Panc1 (cell line): Measurements from ENCODE around the gene LRRFIP1. TPM values are rescaled to one million over a fixed set of nuclear protein-coding genes. Genes with fewer than 3 reads are reported as not detected.
A peak's percentile ranks its signal among the peaks of the same experiment; 100 is the strongest.

Experiments
- ATAC-seq: fragments of 200-7000 bp; cut with Tn5 transposase; 2 replicates; pipeline ENCODE4 v1.9.1; 2020; ENCODE audit warnings: mild to moderate bottlenecking, moderate library complexity
- BruUV-seq: library from RNA; stranded (reverse); fragments of 400-500 nt; replicated peaks from 2 replicates; lab custom pipeline; 2021; lab: Mats Ljungman, UMichigan
- CTCF ChIA-PET: fragments of 300-600 bp; sonication (Branson Sonifier 250); formaldehyde crosslinking; loops from one replicate; lab custom pipeline; 2022; ENCODE audit warnings: antibody characterized with exemption; lab: Charles Lee
- POLR2A ChIA-PET: fragments of 300-600 bp; sonication (Branson Sonifier 250); formaldehyde crosslinking; loops from one replicate; lab custom pipeline; 2022; ENCODE audit warnings: antibody characterized with exemption; lab: Charles Lee
- DNase-seq: peaks from one replicate; pipeline ENCODE4 v3.0.0-alpha.2; 2010; ENCODE audit warnings: low read depth, low spot score
- H3K27ac ChIP-seq: 2 replicates; pipeline ENCODE4 v1.5.1; 2011; ENCODE audit warnings: mild to moderate bottlenecking, low read length, inconsistent platforms
- H3K27me3 ChIP-seq: fragments of 200-500 bp; sonication (Bioruptor generic); 2 replicates; pipeline ENCODE4 v1.6.0; 2014; ENCODE audit warnings: low read length, inconsistent platforms; ENCODE audit not compliant: control insufficient read depth, insufficient read depth
- H3K36me3 ChIP-seq: fragments of 200-500 bp; sonication (Bioruptor generic); 2 replicates; pipeline ENCODE4 v1.5.1; 2014; ENCODE audit warnings: inconsistent platforms, mild to moderate bottlenecking, low read length, moderate library complexity; ENCODE audit not compliant: control insufficient read depth, insufficient read depth
- H3K4me1 ChIP-seq: 2 replicates; pipeline ENCODE4 v1.5.1; 2011; ENCODE audit warnings: inconsistent platforms, mild to moderate bottlenecking, low read length, moderate library complexity; ENCODE audit not compliant: control insufficient read depth, insufficient read depth
- H3K4me3 ChIP-seq, 2 experiments: 2 replicates each; pipeline ENCODE4 v1.5.1; 2011 to 2012; ENCODE audit warnings: low read depth in 2 of 2, low read length in 2 of 2, mild to moderate bottlenecking in 2 of 2, inconsistent platforms in 1 of 2, moderate library complexity in 1 of 2
- H3K9me3 ChIP-seq: fragments of 200-500 bp; sonication (Bioruptor generic); 2 replicates; pipeline ENCODE4 v1.5.1; 2014; ENCODE audit warnings: low read depth, mild to moderate bottlenecking, inconsistent platforms, low read length, moderate library complexity; ENCODE audit not compliant: control insufficient read depth, insufficient read depth
- POLR2AphosphoS5 ChIP-seq: IDR thresholded peaks from 2 replicates; pipeline ENCODE4 v1.6.1; 2012; ENCODE audit warnings: mild to moderate bottlenecking, low read depth, low read length, moderate library complexity
- SIN3A ChIP-seq: IDR thresholded peaks from 2 replicates; pipeline ENCODE4 v1.6.1; 2012; ENCODE audit warnings: low read depth, mild to moderate bottlenecking, low read length, moderate library complexity, borderline replicate concordance; ENCODE audit not compliant: insufficient read depth
- TCF7L2 ChIP-seq: IDR thresholded peaks from 2 replicates; pipeline ENCODE4 v1.6.1; 2011; ENCODE audit warnings: mild to moderate bottlenecking, low read depth, low read length, inconsistent platforms
- in situ Hi-C: cut with HindIII; loops from 2 replicates; pipeline ENCODE4 v1.10.0; 2016; ENCODE audit warnings: low sequenced_read_pairs, low pct_unique_long_range_greater_than_20kb
- intact Hi-C: fragments of 100-400 bp; cut with micrococcal nuclease; formaldehyde crosslinking; loops from one replicate; pipeline ENCODE4 v1.10.0; 2022; ENCODE audit not compliant: unreplicated experiment
- total RNA-seq: library from RNA; stranded (reverse); gene quantifications from one replicate; pipeline ENCODE4 v1.2.1, GENCODE V29; 2021; ENCODE audit not compliant: unreplicated experiment
- TF ChIP-seq, protein P1 (sequence below), 2 experiments: IDR thresholded peaks; 2 replicates each; pipeline ENCODE4 v1.6.1; 2011 to 2012; ENCODE audit warnings: low read depth in 2 of 2, control low read depth in 1 of 2, low read length in 1 of 2, mild to moderate bottlenecking in 1 of 2, moderate library complexity in 1 of 2; ENCODE audit not compliant: insufficient read depth in 1 of 2
- TF ChIP-seq, protein P2 (sequence below): fragments of 450-650 bp; IDR thresholded peaks from 2 replicates; pipeline ENCODE4 v1.5.1; 2017; ENCODE audit warnings: mild to moderate bottlenecking

LRRFIP1 gene
- total RNA-seq, 1 experiment from 2014 or later, result 121 TPM

DNA sequence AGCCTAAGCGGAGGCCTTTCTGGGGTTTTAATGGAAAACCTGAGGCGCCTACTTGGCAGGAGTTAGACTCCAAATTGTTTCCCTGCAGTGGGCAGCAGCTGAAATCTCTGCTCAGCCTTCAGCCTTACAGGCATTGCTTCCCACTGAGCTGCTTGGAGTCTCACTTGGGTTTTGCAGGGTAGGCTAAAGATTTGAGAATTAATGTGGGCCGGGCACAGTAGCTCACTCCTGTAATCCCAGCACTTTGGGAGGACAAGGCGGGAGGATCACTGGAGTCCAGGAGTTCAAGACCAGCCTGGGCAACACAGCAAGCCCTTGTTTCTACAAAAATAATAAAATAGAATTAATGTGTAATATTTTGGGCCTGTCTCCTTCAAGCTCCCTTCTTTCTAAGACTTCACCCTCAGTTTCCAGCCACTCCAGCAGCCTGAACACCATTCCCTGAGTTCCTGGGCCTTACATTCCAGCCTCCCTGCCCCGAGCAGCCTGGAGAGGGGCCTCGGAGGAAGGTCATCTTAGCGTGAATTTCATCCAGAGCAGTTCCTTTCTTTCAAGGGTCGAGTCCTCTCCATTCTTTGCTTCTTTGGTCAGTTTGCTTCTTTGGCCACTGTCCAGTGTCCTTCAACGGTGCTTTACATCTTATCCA, 27.8 kb upstream of the LRRFIP1 start:
- ATAC-seq (no peak), DNase-seq (no peak)
- TF ChIP-seq POLR2AphosphoS5 (no peak), SIN3A (no peak), TCF7L2 (no peak)
- TF ChIP-seq, protein P1, sequence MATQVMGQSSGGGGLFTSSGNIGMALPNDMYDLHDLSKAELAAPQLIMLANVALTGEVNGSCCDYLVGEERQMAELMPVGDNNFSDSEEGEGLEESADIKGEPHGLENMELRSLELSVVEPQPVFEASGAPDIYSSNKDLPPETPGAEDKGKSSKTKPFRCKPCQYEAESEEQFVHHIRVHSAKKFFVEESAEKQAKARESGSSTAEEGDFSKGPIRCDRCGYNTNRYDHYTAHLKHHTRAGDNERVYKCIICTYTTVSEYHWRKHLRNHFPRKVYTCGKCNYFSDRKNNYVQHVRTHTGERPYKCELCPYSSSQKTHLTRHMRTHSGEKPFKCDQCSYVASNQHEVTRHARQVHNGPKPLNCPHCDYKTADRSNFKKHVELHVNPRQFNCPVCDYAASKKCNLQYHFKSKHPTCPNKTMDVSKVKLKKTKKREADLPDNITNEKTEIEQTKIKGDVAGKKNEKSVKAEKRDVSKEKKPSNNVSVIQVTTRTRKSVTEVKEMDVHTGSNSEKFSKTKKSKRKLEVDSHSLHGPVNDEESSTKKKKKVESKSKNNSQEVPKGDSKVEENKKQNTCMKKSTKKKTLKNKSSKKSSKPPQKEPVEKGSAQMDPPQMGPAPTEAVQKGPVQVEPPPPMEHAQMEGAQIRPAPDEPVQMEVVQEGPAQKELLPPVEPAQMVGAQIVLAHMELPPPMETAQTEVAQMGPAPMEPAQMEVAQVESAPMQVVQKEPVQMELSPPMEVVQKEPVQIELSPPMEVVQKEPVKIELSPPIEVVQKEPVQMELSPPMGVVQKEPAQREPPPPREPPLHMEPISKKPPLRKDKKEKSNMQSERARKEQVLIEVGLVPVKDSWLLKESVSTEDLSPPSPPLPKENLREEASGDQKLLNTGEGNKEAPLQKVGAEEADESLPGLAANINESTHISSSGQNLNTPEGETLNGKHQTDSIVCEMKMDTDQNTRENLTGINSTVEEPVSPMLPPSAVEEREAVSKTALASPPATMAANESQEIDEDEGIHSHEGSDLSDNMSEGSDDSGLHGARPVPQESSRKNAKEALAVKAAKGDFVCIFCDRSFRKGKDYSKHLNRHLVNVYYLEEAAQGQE (IDR thresholded peaks at IDR 0.05; ENCODE audit: insufficient read depth in 1 of 2, low read depth in 2 of 2, low read length in 1 of 2), result no peak
- TF ChIP-seq, protein P2, sequence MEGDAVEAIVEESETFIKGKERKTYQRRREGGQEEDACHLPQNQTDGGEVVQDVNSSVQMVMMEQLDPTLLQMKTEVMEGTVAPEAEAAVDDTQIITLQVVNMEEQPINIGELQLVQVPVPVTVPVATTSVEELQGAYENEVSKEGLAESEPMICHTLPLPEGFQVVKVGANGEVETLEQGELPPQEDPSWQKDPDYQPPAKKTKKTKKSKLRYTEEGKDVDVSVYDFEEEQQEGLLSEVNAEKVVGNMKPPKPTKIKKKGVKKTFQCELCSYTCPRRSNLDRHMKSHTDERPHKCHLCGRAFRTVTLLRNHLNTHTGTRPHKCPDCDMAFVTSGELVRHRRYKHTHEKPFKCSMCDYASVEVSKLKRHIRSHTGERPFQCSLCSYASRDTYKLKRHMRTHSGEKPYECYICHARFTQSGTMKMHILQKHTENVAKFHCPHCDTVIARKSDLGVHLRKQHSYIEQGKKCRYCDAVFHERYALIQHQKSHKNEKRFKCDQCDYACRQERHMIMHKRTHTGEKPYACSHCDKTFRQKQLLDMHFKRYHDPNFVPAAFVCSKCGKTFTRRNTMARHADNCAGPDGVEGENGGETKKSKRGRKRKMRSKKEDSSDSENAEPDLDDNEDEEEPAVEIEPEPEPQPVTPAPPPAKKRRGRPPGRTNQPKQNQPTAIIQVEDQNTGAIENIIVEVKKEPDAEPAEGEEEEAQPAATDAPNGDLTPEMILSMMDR, result no peak
- Histone ChIP-seq H3K9me3 (no peaks in the 10 kb centered on the region), H3K4me3 (no peak overlapping the region), H3K27ac (peak overlapping the region; percentile 52; the same call in 1 of the 2 replicates), H3K4me1 (peaks cover 16% of the 10 kb centered on the region), H3K27me3 (no peaks in the 10 kb centered on the region), H3K36me3 (no peaks in the 10 kb centered on the region)
- ChIA-PET POLR2A (no interaction called here), CTCF (interaction anchor here (1.4 kb wide), 1 partner anchor 7 kb away, joined by 3 read pairs; no protein-coding TSS in a partner anchor)
- BruUV-seq, result no TSS peak
- intact Hi-C loops (loop anchor here (10.0 kb wide), 1 partner anchor 145 kb away; no protein-coding TSS in a partner anchor), in situ Hi-C loops (no loop called here)

DNA sequence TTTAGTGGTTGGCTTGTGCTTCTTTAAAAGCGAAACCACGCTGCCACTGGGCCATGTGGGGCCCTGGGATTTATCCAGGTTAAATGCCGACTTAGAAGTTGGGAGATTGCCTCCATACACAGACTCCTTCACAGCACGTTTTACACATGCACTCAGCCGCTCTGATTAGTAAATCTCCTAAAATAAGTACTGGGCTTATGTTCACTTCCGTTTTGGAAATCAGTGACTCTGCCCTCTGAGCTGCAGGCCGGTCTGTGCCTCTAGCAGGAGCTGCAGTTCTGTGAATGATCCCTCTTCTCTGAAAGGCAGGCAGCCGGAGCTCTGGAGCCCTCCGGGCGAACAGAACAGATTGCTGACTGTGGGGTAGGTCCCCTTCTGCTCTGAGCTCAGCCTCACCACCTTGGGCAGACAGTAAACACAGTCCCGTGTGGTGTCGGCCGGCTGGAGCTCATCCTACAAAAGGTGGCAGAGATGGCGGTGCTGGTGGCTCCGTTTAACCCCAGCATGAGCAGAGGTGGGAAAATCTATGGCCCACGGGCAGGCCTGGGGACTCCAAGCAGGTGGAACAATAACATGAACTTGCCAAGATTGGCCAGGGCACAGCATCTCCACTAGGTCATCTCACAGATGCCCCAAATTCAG, 27.1 kb upstream of the LRRFIP1 start:
- BruUV-seq, result no TSS peak
- ChIA-PET POLR2A (no interaction called here), CTCF (interaction anchor here (1.4 kb wide), 1 partner anchor 8 kb away, joined by 3 read pairs; no protein-coding TSS in a partner anchor)
- intact Hi-C loops, result no loop called here
- TF ChIP-seq, protein P1 (IDR thresholded peaks at IDR 0.05; ENCODE audit: insufficient read depth in 1 of 2, low read depth in 2 of 2, low read length in 1 of 2), result no peak
- no peak for TF ChIP-seq TCF7L2
- TF ChIP-seq POLR2AphosphoS5, result no peak
- no peak for TF ChIP-seq SIN3A
- TF ChIP-seq, protein P2, result no peak
- in situ Hi-C loops, result no loop called here
- no peaks in the 10 kb centered on the region for H3K9me3 ChIP-seq
- no peaks in the 10 kb centered on the region for H3K36me3 ChIP-seq
- H3K27me3 ChIP-seq, result no peaks in the 10 kb centered on the region
- no peak for DNase-seq
- H3K27ac ChIP-seq, result peak overlapping the region; percentile 52
- no peak for ATAC-seq
- H3K4me1 ChIP-seq, result peaks cover 9% of the 10 kb centered on the region
- H3K4me3 ChIP-seq, result no peak overlapping the region
